Measurements from ENCODE around the gene VPS26C.

The VPS26C gene

GRCh38 chr21:37264808-37265207, 2.3 kb downstream of the VPS26C start:
- no peak for DNase-seq (ENCODE audit: low spot score)

DNA sequence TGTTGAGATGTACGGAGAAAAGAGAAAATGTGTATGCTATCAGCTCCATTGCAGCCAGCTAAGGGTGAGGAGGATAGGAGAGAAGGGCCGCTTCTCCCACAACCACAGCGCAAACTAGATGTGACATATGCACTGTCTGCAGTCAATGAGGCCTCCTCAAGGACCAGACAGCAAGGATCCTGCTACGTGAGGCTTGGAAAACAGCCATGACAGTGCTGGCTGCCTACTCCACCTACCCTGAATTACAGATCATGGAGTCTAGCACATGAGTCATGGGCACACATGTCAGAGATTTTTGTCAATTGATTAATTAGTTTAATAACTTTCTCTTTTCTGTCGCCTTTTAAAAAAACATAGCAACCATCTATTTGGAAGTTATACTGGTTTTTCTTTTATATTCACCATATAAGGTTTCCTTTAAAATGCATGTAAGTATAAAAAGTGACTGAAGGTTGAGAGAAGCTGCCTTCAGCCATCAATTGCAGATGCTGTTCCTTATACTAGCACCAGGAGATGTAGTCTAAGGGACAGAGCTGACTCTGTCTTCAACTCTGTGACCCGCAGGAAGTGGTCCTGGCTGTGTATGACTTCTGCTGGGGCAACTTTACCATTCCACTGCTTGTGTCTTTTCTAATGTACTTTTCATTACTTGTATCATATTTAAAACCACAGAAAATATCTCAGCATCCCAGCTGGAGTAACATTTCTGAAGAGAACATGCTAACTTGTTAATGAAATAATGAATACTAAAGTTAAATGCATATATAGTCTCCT, 3.1 kb downstream of the VPS26C start:
- no peak for DNase-seq (ENCODE audit: low spot score)

DNA sequence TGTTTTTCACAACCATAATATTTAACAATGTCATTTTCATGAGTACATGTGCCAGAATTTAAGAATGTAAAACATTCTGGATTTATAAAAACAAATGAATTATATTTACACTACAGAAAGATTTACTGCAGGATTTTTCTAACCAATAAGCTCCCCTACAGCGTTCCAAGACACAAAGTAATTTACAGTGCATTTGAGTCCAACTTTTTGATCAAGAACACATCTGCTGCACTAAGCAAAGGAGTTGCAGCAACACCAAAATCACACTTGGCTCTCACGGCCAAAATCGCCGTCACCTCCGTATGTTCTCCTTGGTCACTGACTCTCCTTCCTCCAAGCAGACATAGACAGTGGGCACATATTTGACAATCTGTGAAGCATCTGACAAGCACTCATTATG, 7.7 kb downstream of the VPS26C start:
- DNase-seq (ENCODE audit: low spot score) = no peak

DNA sequence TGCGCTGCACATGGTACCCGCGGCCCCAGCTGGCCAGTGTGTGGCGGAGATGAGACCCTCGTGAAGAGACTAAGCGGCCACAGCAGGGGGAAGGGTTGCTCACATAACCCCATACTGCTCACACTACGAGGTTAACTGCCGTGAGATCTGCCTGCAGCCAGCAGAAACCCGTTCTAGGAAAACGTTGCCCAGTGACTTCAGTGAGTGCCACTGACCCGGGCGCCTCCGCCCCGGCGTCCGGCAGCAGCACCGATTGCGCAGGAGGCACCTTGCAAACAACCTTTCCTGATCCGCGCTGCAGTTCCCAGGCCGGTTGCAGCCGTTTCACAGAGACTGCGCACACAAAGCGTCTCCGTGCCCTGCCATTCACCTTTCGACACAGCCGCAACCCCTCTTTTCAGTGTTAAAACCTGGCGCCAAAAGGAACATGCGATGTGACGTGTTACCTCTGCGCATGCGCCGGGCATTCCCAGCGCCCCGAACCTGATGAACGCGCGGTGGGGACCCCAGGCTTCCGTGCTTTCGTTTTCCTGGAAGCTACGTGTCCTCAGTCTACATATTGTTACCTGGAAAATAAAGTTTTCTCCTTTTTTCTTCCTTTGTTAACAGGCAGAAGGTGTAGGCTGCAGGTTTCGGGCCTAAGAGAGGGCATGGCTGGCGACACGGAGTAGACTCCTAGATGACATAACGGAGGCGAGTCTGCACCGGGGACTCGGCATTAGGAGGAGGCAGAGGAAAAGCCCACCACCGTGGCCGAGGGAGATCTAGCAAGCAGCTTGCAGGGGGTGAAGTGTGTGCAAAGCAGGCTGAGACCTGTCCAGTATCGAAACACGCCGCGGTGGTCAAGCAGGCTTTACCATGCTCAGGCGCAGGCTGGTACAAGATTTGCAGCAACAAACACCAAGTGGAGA, 8.9 kb downstream of the VPS26C start:
- peak; percentile 81 for DNase-seq (ENCODE audit: low spot score)

- DNase-seq (ENCODE audit: low spot score) = peak; percentile 11
These were observed 9.6 kb downstream of the VPS26C start for GRCh38 chr21:37257511-37257966.

DNA sequence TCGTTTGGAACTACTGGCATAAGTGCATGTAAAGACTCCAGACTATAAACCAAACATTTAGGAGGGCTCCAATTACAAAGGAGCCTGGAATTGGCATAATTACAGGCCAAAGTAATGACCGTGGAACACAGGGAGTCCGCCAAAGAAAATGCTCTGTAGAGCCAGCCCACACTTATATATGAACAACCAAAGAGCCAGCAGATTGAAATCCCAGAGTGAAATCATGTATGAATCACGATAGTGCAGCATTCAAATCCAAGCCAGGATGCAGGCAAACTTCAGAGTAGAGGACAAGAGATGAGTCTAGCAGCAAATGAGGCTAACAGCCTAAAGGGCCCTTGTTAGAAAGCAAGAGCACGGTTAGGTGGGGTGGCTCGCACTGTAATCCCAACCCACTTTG, 13.1 kb downstream of the VPS26C start:
- DNase-seq (ENCODE audit: low spot score) = no peak

DNA sequence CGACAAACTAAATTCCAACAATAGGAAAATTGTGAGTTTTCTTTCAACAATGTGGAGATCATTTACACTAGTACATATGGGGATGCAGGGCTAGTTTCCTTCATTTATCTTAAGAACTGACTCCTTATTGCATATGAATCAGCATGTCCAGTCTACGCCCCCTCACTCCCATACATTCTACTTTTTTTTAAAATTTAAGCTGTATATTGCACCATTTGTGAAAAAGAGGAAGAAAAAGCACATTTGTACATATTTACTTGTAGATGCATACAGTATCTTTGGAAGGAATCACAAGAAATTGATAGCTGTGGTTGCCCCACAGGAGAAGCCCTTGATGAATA, 15.9 kb downstream of the VPS26C start:
- no peak for DNase-seq (ENCODE audit: low spot score)

- DNase-seq (ENCODE audit: low spot score) = no peak
These were observed 17.8 kb downstream of the VPS26C start for GRCh38 chr21:37249112-37249904.

GRCh38 chr21:37248298-37248697, 18.8 kb downstream of the VPS26C start:
- DNase-seq (ENCODE audit: low spot score) = no peak

DNA sequence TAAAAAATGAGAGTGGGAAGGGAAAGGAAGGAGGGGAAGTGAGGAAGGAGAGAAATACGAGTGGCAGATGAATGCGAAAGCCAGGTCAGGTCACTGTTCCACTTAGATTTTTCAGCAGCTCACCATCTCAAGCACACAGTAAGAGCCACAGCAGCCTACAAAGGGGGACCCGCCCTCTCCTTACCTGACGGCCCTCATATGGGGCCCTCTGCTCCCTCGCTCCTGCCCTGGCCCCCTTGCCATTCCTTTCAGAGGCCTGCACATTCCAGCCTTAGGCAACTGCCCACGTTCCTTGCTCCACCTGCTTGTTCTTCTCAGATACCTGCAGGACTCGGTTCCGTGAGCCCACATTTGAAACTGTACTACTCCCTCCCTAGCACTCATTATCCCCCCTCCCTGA, 22.0 kb downstream of the VPS26C start:
- no peak for DNase-seq (ENCODE audit: low spot score)

GRCh38 chr21:37244501-37245095, 22.5 kb downstream of the VPS26C start:
- no peak for DNase-seq (ENCODE audit: low spot score)

DNA sequence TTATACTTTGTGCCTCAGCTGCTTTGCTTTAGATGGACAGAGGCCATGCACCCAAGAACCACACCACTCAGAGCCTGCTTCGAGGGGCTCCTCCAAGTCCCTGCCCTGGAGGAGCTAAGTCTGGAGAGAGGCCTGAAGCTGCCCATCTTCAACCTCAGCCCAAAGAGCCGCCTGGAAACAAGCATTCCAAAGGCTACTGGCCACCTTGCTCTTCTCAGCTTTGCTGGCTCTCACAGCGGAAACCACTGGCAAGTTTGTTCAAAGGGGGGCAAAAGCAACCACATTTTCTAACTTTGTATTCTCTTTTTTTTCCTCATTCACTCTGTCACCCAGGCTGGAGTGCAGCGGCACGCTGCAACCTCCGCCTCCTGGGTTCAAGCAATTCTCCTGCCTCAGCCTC, 23.2 kb downstream of the VPS26C start:
- no peak for DNase-seq (ENCODE audit: low spot score)

DNA sequence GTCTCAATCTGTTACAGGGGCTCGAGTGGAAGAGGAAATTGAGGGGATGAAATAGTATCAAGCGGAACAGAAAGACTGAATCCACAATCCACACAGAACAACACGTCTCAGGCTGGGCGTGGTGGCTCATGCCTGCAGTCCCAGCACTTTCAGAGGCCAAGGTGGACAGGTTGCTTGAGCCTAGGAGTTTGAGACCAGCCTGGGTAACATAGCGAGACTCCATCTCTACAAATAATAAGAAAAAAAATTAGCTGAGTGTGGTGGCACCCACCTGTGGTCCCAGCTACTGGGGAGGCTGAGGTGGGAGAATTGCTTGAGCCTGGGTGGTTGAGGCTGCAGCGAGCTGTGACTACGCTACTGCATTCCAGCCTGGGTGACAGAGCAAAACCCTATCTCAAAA, 25.7 kb downstream of the VPS26C start:
- DNase-seq (ENCODE audit: low spot score) = no peak

DNA sequence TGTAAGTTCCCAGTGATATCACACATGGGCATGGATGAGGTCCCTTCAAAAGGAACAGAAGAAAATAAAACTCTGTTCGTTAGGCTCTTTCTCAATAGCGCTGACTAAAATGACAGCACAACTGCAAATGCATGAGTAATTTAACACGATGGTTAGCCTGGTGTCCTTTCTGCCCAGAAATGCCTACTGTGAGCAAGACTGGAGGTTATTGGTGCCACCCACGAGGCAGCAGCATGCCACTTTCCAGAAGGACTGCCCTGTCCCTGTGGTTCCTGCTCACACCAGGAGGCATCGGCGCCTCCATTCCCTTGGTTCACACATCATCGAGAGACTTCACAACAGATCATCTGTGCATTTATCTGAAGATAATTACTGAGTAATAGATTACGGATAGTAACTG, 26.2 kb downstream of the VPS26C start:
- DNase-seq (ENCODE audit: low spot score) = no peak

DNA sequence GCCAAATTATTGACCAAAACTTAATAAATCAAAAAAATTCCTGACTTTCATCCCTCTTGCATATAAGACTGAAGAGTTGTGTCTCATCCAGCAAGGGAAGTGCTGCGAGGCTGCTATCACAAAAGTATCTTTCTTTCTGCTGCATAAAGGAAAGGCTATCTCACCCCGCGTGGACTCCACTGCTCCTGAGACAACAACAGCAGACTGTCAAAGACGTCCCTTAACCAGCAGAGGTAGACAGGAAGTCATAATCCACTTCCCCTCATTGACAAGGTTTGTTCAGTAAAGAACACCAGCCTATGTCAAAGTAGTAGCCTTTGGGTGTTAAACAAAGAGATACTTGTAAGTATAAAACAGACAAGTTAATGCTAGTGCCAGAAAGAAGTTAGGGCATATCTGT, 29.4 kb downstream of the VPS26C start:
- no peak for DNase-seq (ENCODE audit: low spot score)

- DNase-seq (ENCODE audit: low spot score) = no peak
These were observed 29.8 kb downstream of the VPS26C start for GRCh38 chr21:37237346-37237745.

GRCh38 chr21:37233551-37234146, 33.5 kb downstream of the VPS26C start:
- no peak for DNase-seq (ENCODE audit: low spot score)

- DNase-seq (ENCODE audit: low spot score) = no peak
These were observed 34.7 kb downstream of the VPS26C start for GRCh38 chr21:37232274-37233018.

DNA sequence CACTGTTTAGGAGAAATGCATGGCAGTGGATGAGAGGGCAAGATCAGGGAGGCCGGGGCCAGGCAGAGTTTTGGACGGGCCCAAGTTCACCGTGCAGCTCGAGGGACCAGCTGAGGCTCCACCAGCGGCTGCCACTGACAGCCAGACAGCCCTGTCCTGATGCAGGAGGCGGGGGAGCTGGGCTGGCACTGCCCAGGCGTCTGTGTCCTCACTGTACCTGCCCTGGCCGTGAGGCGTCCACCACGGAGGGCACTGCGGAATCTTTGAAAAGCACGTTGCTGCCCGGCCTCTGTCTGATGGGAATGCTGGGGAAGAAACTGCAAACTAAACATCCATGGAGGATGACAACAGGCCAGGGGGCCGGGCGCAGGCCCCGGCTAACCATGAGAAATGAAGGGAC, 35.5 kb downstream of the VPS26C start:
- DNase-seq (ENCODE audit: low spot score) = no peak

DNA sequence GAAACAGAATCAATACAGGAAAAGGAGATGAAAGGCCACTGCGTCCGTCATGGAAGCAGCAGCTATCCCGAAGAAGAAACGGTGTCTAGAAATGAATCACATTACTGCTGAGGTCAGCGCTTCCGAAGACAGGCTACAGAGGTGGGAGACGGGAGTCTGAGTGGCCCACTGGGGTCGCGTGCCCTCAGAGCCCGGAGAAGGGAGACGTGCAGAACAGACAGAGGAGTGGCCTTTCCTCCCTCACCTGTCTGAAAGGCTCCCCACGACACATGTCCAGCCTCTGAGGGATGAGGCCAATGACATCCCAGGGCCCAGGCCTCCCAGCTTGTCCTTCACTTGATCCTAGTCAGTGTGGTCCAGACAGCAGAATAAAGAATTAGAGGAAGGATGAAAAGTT, 35.9 kb downstream of the VPS26C start:
- DNase-seq (ENCODE audit: low spot score) = no peak

DNA sequence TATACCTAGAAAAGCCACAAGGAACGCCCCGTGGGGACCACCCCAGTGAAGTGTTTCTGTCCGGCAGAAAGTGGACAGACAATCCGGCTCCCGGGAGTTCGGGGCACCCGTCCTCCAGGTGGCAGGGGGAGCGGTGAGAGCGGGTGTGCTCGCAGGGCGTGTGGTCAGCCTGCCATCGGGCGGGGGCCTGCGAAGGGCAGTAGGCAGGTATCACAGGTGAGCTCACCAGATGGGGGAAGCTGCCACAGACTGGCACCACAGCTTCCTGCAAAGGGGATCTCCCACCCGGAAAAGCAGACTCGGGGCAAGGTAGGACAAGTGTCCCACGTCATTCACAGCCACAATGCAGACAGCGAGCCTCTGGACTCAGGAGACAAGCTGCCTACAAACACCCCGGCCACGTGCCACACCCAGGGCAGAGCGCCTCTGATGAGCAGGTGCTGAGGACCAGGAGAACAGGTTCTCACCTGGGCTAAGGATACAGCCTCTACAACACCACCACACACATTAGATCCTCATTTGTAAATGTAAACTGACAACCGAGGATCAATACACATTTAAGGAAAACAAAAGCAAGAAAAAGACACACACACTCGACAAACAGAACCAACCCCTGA, 36.4 kb downstream of the VPS26C start:
- DNase-seq (ENCODE audit: low spot score) = no peak
